ENCODE measurements around the gene ADAM8.

GRCh38 chr10:133277993-133278576 is 1.4 kb upstream of the ADAM8 start:
- TF ChIP-seq CTCF (IDR thresholded peaks at IDR 0.05): no peak
- no peak for TF ChIP-seq POLR2A (IDR thresholded peaks at IDR 0.05)
